GM20000 (cell line): ENCODE data around the gene MX1.

ENCODE experiments used
- DNase-seq: peaks from one replicate; pipeline ENCODE4 v3.0.0; 2012; ENCODE audit warnings: low spot score
- TF ChIP-seq, protein P1 (sequence below): IDR thresholded peaks from 2 replicates; pipeline ENCODE4 v1.5.1; 2012; ENCODE audit warnings: mild to moderate bottlenecking, control low read depth; ENCODE audit errors: extremely low read depth, missing control alignments

MX1 gene

DNA sequence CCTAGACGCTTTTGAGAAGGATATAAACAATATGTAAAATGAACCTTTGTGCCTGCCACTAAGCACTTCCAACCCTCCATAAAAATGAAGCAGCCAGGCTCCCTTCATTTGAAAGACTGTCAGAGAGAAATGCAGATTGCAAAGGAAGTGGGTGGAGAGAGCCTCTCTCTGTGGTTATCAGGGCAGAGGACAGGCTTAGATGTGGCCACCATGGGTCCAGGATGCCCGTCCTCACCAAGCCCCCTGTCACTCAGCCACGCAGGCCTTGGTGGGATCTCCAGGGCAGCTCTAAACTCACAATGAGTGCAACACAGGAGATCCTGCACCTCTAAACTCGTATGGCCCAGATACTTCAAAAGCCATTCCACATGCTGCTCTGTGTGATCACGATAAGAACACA lies 44.0 kb downstream of the MX1 start:
- TF ChIP-seq, protein P1, sequence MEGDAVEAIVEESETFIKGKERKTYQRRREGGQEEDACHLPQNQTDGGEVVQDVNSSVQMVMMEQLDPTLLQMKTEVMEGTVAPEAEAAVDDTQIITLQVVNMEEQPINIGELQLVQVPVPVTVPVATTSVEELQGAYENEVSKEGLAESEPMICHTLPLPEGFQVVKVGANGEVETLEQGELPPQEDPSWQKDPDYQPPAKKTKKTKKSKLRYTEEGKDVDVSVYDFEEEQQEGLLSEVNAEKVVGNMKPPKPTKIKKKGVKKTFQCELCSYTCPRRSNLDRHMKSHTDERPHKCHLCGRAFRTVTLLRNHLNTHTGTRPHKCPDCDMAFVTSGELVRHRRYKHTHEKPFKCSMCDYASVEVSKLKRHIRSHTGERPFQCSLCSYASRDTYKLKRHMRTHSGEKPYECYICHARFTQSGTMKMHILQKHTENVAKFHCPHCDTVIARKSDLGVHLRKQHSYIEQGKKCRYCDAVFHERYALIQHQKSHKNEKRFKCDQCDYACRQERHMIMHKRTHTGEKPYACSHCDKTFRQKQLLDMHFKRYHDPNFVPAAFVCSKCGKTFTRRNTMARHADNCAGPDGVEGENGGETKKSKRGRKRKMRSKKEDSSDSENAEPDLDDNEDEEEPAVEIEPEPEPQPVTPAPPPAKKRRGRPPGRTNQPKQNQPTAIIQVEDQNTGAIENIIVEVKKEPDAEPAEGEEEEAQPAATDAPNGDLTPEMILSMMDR, result no peak
- no peak for DNase-seq

DNA sequence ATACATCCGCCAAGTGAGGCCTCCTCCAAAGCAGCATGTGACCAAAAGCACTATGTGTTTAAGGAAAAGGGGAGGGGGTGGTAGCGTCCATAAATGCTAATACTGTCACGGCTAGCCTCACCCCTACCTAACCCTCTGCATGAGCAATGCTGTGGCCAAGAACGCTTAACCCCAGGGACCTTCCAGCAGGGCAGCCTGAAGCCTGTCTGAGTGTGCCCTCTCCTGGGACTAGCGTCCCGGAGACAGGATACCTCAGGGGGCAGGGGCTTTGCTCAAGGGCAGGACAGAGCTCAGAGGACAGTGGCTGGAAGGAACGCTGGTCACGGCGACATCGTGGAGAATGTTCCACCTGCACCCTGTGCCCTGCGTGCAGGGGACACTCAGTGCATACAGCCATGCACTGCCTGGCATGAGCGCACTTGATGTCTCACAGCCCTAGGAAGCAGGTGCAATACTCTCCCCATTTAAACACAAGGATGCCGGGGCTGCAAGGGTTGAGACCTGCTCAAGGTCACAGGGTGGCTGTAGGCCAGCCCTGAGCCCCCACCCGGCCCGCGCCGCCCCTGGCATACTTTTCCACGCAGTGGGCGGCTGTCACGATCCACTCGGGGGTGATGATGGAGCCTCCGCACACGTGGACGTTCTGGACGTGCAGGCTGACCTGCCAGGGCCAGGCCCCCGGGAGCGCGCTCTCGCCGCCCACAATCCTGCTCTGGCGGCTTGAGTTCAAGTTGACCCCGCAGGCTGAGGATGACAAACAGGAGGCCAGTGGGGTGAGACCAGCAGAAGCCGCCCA lies 46.9 kb downstream of the MX1 start:
- TF ChIP-seq, protein P1, result no peak
- no peak for DNase-seq

DNA sequence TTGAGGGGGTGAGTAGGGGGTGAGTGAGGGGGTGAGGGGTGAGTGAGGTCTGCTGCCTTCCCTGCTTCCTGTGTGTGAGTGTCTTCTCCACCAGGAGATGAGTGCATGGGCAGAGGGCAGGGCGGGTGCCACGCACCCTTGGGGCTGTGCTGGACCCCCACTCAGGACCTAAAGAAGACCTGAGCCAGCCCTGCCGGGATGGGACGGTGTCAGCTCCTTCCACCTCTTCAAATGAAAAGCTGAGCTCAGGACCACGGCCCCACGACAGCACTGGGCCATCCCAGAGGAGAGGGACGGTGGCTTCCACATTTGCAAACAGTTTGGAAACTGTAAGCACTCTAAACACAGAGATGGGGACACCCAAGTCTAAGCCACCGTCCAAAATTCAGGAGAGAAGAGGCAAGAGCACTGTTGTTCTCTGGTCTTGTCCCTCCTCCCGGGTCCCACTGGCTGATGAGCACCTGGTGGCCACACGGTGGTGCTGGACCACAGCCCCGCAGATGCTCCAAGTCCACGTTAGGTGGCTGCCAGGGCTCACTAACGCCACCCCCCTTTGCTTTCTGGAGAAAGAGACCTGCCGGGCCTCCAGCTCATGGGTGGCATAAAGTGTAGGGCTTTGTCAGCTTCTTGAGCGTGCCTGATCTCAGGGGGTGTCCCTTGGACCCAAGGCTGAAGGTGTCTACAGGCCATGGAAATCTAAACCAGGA lies 49.8 kb downstream of the MX1 start:
- DNase-seq, result no peak

DNA sequence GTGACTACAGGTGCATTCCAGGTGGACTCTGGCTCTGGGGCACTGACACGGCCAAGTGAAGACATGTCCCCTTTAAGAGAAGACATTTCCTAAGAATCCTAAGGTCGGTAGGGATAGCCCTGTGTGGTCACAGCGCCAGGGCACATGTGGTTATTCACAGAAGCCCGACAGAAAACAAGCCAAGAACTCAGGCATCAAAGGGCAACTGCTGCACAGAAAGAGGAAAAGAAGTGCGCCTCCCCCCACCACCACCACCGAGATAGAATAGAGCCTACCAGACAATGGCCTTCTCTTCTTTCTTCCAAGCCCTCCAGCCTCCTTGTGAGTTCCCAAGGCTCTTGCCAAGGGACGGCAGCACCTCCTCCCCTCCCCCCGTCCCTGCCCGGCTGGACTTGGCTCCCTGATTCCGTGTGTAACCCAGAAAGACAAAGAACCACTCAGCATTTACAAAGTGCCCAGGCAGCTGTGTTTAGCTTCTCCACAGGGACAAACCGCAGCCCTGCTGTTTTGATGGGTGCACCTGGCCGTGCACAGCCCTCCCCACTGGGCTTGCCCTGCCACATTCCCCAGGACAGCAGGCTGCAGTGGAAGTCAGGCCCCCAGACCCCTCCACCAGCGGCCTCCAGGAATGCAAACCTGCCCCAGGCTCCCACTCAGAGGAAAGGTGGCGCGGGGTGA lies 51.7 kb downstream of the MX1 start:
- TF ChIP-seq, protein P1, result no peak

More for the DNA sequence above, 49.8 kb downstream of the MX1 start:
- TF ChIP-seq, protein P1, result no peak

DNA sequence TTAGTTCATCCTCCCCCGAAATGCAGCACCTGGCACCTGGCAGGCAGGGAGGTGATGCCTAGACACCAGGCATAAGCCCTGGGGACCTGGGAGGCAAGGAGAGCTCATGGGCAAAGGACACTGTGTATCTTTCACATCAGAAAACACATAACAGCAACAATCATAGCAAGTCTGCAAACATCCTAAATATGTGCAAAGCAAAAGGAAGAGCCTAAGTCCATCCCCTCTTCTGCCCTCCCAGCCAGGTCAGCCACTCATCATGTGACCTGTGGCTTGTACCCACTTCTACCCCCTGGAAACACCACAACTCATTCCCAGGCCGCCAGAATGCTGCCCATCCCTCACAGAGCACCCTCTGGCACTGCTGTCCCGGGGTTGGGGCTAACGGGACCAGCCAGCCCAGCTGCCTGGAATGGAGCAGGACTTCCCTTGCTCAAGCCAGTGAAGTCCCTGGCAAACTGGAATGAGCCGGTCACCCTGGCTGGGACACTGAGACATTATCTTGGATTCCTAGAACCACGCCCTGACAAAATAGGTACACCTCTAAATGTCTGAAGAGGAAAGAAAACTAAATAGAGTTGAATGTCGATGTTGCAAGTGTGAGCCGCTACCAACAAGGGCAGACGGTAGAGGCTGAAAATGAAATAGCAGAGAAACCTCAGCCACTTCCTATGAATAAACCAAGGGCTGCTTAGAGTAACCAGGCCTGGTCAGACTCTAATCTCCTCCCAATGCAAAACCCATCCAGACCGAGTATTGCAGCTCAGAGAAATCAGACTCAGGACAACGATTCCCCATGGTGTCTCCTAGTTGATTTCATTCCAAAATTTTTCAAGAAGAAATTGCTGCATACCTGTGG lies 52.5 kb downstream of the MX1 start:
- TF ChIP-seq, protein P1, result no peak

More for the DNA sequence above, 51.7 kb downstream of the MX1 start:
- no peak for DNase-seq

DNA sequence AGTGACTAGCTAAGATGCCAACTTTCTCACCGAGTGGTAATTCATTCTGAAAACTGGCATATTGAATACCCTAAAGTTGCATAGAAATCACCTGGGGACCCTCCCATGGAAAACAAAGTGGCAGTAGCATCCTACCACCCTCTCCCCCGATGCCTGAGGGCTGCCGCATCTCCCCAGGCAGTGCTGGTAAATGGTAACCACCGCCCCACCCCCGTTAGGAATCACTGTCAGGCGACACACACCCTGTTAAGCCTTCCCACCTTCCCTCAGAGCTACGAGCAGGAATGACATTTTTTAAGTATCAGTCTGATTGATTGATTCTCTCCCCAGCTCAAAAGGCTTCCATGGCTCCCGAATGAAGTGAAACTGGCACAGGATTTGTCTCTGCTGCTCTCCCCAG lies 53.6 kb downstream of the MX1 start:
- TF ChIP-seq, protein P1, result no peak
- no peak for DNase-seq

More for the DNA sequence above, 52.5 kb downstream of the MX1 start:
- no peak for DNase-seq
